Measurements from ENCODE around the gene ADPRH. TPM values are rescaled to one million over a fixed set of nuclear protein-coding genes. Genes with fewer than 3 reads are reported as not detected.
"Not testable (repeated sequence)": the region's sequence is repeated elsewhere in the genome, so short reads cannot be mapped to it uniquely, and the experiment has no call there.

ADPRH gene
- polyA plus RNA-seq (ENCODE audit: insufficient read depth in 1 of 5, insufficient read length in 5 of 5, low replicate concordance in 1 of 5) = 10 to 100 TPM in 4 of 5 donors, 1 to 10 TPM in 1; 9.4 to 13.8 (median 11.6) TPM
- long read RNA-seq, donor 1, full-length matches to known transcripts = 3 of 3 reads
- long read RNA-seq, donor 1, partial matches to known transcripts = 0 of 3 reads
- long read RNA-seq, donor 1, other reads (novel, unspliced or antisense) = 0 of 3 reads
- long read RNA-seq, donor 2, partial matches to known transcripts = 0 of 3 reads
- long read RNA-seq, donor 2, other reads (novel, unspliced or antisense) = 0 of 3 reads
- long read RNA-seq, donor 3, partial matches to known transcripts = 0 of 4 reads
- long read RNA-seq, donor 3, other reads (novel, unspliced or antisense) = 0 of 4 reads
- long read RNA-seq, donor 4, full-length matches to known transcripts = 2 of 2 reads
- long read RNA-seq, donor 4, partial matches to known transcripts = 0 of 2 reads
- long read RNA-seq, donor 4, other reads (novel, unspliced or antisense) = 0 of 2 reads
- long read RNA-seq, donor 5, partial matches to known transcripts = 0 of 3 reads
- long read RNA-seq, donor 5, other reads (novel, unspliced or antisense) = 0 of 3 reads
- long read RNA-seq, donor 6, partial matches to known transcripts = 0 of 4 reads
- long read RNA-seq, donor 6, other reads (novel, unspliced or antisense) = 0 of 4 reads
- long read RNA-seq, donor 7, partial matches to known transcripts = 0 of 1 reads
- long read RNA-seq, donor 7, other reads (novel, unspliced or antisense) = 0 of 1 reads
- long read RNA-seq, donor 8 = 0 reads

DNA sequence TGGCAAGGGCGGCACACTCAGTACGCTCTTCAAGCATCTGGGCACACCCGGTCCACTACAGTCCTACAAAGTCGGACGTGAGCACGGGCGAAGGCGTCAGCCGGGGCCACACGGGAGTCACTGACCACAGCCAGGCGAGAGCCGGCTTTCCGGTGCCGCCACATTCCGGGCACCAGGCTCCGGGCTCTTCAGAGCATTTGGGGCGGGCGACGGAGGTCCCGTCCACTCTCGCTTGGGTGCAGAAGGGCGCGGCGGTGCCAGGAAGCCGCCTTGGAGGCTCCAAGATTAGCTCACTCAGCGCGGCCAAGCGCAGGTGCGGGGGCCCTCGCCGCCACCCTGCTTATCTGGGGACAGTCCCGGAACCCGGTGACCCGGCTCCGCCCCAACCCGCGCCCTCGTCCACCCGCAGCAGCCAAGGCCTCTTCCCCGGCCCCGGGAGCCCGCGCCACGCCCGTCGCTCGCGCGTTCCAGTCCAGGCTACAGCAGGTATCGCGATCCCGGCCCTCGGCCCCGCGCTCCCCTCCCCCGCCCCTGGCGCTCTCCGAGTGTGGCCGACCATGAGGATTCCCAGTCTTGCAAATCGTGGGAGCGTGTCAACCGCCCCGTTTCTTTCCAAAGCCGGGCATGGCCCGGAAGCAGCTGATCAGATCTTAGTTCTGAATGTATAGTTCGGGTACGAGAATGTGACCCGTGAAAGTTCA is at the start of gene ADPRH:
ADPRH (plus strand) TSS at position 127 of the 701 bp plus-strand sequence. CDS start 2,678 bp downstream, outside the sequence.
- peak; percentile 68 to 78 for DNase-seq

DNA sequence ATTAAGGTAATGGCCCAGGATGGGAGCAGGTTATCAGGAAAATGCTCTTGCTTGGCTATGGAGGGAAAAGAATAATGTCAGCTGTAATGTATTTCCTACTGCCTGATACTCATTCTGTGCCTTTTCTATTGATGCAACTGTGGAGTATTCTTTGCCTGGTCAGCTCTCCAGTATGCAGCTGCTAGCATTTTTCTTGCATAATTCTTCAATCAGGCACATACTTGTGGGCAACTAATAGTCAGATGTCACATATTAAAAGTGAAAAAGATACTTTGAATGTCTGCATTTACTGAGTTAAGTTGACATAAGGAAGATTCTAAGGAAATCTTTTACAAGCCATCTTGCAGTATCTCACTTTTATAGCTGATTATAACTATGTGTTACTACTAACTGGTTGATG is 49.4 kb upstream of the ADPRH start:
- DNase-seq = peak in 1 of 2 donors; percentile 42

DNA sequence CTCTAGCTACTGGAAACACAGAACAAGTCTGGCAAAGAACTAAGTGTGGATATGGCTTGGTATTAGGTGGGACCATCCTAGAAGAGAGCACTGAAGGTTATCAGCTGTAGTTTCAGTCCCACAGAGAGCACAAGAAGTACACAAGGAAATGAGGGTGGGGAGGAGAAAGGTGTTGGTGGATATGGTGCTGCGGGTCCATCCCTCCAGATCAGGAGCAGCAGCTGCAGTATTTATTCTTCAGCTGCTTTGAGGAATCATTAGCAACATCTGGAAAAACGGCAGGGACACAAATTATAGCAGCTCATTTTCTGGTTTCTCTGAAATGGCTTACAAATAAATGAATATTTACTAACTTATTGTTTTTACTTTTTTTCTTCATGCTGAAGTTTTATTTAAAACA is 48.8 kb upstream of the ADPRH start:
- DNase-seq = peak; percentile 78 to 82

DNA sequence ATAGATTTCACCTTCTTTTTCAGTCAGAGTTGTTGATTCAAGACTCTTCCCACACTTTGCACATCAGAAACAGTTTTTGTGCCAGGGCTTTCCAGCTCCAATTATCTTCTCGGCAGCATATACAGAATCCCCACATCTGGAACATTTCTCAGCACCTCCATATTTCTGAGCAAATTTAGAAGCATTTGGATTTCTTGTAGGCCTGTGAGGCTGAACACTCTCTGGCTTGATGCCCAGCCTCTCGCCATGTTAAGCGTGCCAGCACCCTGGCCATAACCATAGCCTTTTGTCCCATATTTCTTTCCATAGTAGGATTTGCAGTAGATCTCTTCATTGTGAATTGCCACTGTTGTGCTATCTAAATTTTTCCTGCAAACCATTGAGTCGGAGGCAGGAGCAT is 48.1 kb upstream of the ADPRH start:
- DNase-seq = peak; percentile 77 to 81

DNA sequence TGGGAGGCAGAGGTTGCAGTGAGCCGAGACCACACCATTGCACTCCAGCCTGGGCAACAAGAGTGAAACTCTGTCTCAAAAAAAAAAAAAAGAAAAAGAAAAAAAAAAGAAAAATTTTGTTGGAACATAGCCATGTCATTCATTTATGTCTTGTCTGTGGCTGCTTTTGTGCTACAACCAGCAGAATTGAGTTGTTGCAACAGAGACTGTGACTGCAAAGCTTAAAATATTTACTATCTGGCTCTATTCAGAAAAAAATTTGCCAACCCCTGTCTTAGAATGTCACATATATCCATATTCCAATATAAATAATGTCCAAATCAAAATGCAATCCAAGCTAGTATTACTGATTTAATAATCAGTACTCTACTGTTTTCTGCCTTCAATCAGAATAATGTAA is 45.0 kb upstream of the ADPRH start:
- peak; percentile 33 to 41 for DNase-seq

DNA sequence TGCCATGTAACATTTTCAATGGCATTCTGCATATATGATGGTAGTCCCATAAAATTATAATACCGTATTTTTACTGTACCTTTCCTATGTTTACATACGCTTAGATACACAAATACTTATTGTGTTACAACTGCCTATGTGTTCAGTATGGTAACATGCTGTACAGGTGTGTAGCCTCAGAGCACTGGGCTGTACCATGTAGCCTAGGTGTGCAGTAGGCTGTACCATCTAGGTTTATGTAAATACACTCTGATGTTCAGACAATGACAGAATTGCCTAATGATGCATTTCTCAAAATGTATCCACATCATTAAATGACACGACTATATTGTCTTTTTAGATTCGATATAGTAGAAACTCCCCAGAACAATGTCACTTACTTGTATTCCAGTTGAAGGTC is 42.5 kb upstream of the ADPRH start:
- no peak for DNase-seq

DNA sequence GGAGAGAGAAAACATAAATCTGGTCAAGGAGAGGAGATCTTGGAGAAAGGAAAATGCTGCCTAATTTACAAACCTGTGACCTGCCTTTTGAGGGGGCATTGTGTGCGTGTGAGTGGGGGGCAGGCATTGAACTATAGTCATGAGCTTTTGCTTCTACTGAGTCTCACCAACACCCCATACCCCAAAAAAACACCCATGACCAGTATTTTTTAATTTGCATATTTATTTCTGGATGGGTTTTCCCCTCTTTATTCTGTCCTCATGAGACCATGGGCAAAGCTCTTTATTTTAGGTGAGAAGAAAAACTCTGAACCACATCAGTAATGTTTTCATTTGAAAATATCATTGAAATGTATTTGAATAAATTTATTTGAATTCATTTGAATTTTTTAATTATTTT is 40.5 kb upstream of the ADPRH start:
- no peak for DNase-seq

DNA sequence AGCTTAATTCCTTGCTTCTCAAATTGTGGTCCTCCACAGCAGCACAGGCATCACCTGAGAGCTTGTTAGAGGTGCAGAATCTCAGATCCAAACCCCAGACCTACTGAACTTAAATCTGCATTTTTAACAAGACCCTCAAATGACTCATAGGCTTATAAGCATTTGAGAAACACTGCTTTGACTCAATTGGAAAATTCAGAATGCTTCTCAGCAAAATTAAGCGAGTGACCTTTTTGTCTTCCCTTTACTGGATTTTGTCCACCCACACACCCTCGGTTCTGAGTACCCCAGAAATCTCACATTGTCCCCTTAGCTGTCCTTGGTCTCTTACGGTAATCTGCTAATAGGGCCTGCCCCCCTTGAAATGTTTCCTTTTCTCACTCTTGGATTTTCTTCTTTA is 37.7 kb upstream of the ADPRH start:
- DNase-seq = no peak

DNA sequence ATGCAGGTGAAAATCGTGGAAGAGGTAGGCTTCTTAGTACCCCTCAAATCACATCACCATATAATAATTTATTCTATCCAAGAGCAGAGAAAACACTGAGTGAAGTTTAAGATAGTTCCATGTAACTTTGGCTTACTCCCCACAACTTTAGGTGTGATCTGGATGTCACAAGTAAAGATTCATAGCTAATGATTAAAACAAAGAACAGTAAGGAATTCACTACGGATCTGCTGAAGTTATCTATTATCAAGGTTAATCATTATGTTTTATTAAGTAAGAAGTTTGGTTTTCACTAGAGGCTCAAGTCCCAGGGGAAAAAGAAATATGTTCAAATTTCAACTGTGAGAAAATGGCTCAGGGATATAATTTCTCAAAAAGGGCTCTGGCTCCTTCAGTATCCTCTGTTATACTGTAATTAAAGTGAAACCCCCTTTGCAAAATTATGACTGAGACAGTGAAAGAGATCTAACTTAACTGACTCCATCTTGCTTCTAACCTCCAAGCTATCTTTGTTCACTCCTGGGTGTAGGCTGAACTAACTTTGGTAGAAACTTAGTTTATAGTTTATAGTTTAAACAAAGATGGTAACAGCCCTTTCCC is 37.0 kb upstream of the ADPRH start:
- DNase-seq = no peak

DNA sequence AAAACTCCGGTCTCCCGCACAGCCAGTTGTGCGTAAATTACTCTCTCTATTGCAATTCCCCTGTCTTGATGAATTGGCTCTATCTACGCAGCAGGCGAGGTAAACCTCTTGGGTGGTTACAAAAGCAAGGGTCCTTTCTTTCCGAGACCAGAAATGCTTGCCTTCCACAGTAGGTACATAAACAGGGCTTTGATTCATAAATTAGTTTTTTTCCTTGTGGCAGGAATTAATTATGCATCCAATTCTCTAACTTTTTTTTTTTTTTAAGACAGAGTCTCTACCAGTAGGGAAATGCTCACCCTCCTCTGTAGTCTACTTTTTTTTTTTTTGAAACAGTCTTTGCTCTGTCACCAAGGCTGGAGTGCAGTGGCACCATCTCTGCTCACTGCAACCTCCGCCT is 36.1 kb upstream of the ADPRH start:
- no peak for DNase-seq

DNA sequence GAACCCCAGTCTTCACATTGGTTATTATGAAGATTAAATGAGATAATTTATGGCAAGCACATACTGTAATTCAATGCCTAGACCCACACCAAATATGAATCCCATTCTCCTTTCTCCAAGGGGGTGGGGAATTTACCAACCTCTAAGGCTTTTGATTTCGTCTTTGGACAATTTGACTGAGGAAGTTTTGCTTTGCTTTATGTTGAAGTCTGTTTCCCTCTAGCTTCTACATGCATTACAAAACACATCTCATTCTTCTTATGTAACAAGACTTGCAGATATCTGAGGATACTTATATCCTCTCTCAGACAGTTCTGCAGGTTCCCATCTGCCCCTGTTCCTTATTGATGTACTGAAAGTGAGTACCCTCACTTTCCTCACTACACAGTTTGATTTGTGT is 32.1 kb upstream of the ADPRH start:
- DNase-seq = no peak

DNA sequence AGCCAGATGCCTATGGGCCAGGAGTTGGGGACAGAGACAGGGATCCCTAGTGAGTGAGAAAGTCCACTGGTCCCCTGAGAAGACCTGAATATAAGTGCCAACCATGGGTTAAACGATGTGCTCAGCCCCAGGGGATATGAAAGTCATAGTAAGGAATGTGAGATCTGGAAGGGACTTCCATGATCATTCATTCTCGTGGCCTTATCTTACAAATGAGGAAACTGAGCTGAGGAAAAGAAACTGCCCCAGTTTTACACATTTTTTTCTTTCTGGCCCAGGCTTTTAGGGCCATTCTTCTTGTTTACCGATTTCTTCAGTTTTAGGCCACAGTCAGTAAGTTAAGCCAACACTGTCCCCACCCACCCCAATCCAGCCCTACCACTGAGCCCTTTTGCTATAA is 31.0 kb upstream of the ADPRH start:
- DNase-seq = no peak

DNA sequence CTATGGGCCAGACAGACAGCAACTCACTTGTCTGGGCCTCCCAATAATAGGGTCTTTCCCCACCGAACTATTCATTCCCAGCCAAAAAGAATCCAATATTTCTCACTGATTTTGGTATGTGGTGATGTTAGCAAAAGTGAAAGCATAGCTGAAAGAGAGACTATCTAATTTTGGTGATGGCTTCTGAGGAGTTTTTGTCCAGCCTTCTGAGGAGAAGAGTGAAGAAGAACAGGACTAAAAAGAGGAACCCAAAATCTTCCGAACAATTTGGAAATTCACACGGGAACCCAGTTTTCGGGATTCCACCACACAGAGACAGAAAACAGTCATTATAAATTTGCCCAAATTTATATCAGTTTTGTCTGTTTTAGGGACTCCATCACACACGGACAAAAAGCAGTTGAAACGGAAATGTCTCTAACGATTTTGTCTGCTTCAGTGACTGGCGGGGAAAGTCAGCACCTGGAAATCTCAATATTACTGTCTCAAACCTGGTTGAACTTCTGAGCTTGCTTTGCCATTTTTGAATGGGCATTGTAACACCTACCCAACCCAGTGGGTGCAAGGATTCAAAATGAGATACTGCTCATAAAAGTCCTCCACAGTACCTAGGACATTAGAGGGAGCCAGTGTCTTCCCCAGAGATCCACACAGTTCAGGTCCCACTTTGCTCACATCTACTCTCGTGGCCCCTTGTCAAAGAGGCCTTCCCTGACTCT is 28.9 kb upstream of the ADPRH start:
- DNase-seq = no peak

DNA sequence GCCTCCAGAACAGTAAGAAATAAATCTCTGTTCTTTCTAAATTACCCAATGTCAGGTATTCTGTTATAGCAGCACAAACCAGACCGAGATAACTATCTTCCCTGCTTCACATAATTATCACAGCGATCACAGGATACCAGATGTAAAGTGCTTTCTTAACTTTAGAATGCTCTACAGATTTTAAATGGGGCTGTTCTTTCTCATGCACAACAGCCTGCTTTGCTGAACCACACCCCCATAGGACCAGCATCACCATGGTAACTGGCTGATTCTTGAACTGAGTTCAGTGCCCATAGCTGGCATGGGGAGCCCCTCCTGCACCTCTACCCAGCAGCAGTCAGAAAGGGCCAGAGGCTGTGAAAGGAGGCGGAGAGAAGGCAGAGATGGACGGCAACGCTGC is 27.7 kb upstream of the ADPRH start:
- DNase-seq = no peak

DNA sequence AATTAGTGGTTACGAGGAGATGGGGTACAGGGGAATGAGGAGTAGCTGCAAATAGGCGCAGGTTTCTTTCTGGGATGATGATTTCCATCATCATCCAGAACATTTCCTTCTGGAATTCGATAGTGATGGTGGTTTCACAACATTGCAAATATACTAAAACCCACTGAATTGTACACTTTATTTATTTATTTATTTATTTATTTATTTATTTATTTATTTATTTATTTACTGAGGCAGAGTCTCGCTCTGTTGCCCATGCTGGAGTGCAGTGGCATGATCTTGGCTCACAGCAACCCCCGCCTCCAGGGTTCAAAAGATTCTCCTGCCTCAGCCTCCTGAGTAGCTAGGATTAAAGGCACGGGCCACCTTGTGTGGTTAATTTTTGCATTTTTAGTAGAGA is 26.4 kb upstream of the ADPRH start:
- DNase-seq = not testable (repeated sequence)

DNA sequence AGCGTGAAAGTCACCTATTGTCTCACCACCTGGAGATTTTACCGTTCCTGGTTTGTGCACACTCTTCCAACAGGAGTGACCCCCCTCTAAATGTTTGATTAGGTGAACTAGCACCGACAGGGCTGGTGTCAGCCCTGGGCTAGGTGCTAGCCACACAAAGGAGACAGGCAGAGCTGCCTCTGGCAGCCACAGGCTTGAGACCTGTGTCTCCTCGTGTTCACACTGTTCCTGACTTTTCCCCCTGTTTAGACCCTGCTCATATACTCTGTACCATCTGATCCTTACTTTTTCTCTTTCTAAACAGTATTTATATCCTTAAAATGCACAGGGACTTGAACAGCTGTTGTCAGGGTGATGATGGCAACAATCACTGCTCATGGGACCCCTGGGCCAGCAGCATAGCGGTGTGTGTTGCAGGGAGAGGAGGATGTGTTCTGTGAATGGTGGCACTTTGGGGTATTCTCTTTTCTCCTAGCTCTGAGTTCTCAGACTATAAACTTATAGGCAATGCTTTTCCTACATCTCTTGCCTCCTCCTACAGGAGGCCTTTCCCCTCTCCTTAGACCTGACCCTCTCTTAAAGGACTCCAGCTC is 25.4 kb upstream of the ADPRH start:
- DNase-seq = no peak

DNA sequence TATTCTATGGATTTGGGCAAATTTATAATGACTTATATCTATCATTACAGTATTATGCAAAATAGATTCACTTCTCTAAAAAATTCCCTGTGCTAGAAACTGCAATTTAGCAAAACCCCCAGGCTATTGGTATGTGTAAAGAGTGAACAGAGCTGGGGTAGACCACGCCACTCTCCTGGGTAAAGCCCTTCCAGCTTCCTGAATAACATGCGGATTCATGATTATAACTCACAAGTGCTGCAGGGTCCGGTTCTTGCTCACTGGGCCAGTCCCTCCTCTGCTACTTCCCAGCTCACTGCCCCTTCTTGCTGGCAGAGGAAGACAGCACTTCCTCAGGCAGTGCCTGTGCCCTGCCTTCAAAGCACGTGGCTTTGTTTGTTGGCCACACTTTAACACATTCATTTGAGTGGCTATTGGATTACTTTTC is 24.0 kb upstream of the ADPRH start:
- DNase-seq = no peak

DNA sequence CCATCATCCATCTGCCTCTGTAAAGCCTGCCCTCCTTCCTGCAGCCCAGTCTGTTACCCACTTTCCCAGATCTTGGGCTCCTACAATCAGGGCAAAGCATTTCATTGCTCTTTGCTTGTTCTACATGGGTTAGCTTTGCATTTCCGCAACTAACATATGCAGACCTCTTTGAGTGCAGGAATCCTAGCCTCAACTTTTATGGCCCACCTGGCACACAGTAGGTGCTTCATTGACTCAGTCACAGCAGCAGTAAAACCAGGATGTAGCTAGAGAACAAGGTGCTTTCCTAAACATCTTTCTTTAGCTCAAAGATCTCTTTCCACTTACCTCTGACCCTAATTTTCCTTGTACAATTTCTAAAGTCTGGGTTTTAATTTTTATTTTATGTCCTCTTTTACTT is 23.4 kb upstream of the ADPRH start:
- DNase-seq = no peak

DNA sequence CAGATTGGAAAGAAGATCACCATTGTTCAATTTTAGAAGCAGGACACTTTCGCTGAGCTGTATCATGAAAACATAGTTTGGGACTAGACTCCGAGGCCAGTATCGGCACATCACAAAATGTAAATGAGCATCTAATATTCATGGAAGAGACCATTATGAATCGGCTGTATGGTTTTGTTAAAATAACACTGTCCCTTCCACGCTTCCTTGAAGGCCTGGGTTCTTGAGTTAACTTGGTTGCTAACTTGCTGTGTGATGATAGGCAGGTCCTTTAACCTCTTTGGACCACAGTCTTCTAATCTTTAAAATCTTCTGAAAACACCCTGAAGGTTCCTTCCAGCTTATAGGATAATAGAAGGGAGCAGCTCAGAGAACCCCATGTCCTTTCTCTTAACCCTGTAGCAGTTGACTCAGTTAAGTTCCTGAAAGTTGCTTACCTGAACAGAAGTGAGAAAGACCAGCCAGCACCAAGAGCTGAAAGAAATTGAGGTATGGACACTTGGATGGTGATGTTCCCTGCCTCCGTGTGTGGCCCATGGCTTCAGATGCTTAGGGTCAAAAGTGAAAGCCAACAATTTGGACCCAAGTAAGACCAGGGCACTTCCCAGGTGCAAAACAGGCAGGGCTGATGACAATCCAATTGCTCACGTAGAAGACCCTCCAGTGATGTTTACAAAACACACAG is 22.0 kb upstream of the ADPRH start:
- DNase-seq = no peak

DNA sequence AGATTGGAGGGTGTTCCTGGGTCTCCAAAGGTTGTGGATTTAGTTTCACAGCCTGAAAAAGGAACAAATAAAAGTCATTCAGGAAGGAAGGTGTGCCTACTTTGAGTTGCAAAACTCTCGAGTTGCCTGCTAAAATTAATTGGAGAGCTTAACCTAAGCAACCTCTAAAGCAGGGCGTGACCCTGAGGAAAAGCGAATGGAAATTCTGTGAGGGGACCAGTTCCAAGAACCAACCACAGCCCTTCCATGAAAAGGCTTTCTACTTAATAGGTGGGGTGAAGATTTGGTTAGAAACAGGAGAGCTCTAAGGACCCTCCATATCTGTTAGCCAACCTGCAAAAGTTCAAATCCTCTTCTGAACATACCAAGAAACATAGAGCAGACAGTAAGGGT is 21.4 kb upstream of the ADPRH start:
- DNase-seq = no peak
